HG03354 (cell line): Measurements from ENCODE around the gene SH3RF1.

Source experiments
- ATAC-seq: cut with Tn5 transposase; IDR thresholded peaks from one replicate; pipeline ENCODE4 v1.9.1; 2021; ENCODE audit warnings: mild to moderate bottlenecking; ENCODE audit not compliant: unreplicated experiment, poor library complexity, severe bottlenecking

Gene SH3RF1

GRCh38 chr4:169234137-169234855 lies 36.5 kb downstream of the SH3RF1 start:
- no peak for ATAC-seq

GRCh38 chr4:169233691-169234090 lies 37.1 kb downstream of the SH3RF1 start:
- no peak for ATAC-seq

GRCh38 chr4:169231647-169232262 lies 39.0 kb downstream of the SH3RF1 start:
- ATAC-seq: no peak

- ATAC-seq: no peak
These were observed 41.2 kb downstream of the SH3RF1 start for GRCh38 chr4:169229571-169230028.

- no peak for ATAC-seq
These were observed 42.7 kb downstream of the SH3RF1 start for GRCh38 chr4:169228076-169228475.

GRCh38 chr4:169226565-169226964 lies 44.2 kb downstream of the SH3RF1 start:
- ATAC-seq: no peak

- ATAC-seq: no peak
These were observed 44.9 kb downstream of the SH3RF1 start for GRCh38 chr4:169225812-169226211.

- no peak for ATAC-seq
These were observed 45.6 kb downstream of the SH3RF1 start for GRCh38 chr4:169225058-169225751.

- no peak for ATAC-seq
These were observed 48.0 kb downstream of the SH3RF1 start for GRCh38 chr4:169222761-169223160.

- no peak for ATAC-seq
These were observed 49.1 kb downstream of the SH3RF1 start for GRCh38 chr4:169221662-169222061.

- no peak for ATAC-seq
These were observed 49.8 kb downstream of the SH3RF1 start for GRCh38 chr4:169220854-169221411.

- ATAC-seq: no peak
These were observed 50.3 kb downstream of the SH3RF1 start for GRCh38 chr4:169220447-169220846.

GRCh38 chr4:169219440-169219839 lies 51.3 kb downstream of the SH3RF1 start:
- no peak for ATAC-seq

- peak; percentile 70 for ATAC-seq
These were observed 55.1 kb downstream of the SH3RF1 start for GRCh38 chr4:169215656-169216055.

- no peak for ATAC-seq
These were observed 57.8 kb downstream of the SH3RF1 start for GRCh38 chr4:169212981-169213380.

GRCh38 chr4:169210504-169211118 lies 60.1 kb downstream of the SH3RF1 start:
- peak; percentile 92 for ATAC-seq

GRCh38 chr4:169209388-169209883 lies 61.3 kb downstream of the SH3RF1 start:
- ATAC-seq: no peak

GRCh38 chr4:169208516-169208915 lies 62.2 kb downstream of the SH3RF1 start:
- no peak for ATAC-seq

- ATAC-seq: no peak
These were observed 62.7 kb downstream of the SH3RF1 start for GRCh38 chr4:169208090-169208455.
